Suprapubic skin (tissue), 4 donors: ENCODE measurements around the gene CLNS1A. TPM values are rescaled to one million over a fixed set of nuclear protein-coding genes. Genes with fewer than 3 reads are reported as not detected.

ENCODE experiments used
- DNase-seq, 2 donors: peaks; one replicate each; pipeline ENCODE4 v3.0.0-alpha.2; 2019; ENCODE audit warnings: low spot score in 2 of 2
- H3K27ac ChIP-seq: fragments of 200-600 bp; sonication (generic); one replicate; pipeline ENCODE4 v1.5.1; 2019
- H3K27me3 ChIP-seq: fragments of 200-600 bp; sonication (generic); one replicate; pipeline ENCODE4 v1.5.1; 2019
- H3K36me3 ChIP-seq: fragments of 200-600 bp; sonication (generic); one replicate; pipeline ENCODE4 v1.5.1; 2019
- H3K4me1 ChIP-seq: fragments of 200-600 bp; sonication (generic); one replicate; pipeline ENCODE4 v1.5.1; 2019
- H3K4me3 ChIP-seq: fragments of 200-600 bp; sonication (generic); one replicate; pipeline ENCODE4 v1.5.1; 2019; ENCODE audit warnings: mild to moderate bottlenecking
- H3K9me3 ChIP-seq: fragments of 200-600 bp; sonication (generic); one replicate; pipeline ENCODE4 v1.5.1; 2019
- CTCF ChIP-seq, 2 donors: fragments of 200-600 bp in 1 of 2; fragments of 450-650 bp in 1 of 2; sonication (generic) in 1 of 2; IDR thresholded peaks; one replicate each; pipeline ENCODE4 v1.5.1; 2016 to 2019; ENCODE audit warnings: antibody characterized with exemption in 2 of 2, mild to moderate bottlenecking in 1 of 2, moderate library complexity in 1 of 2
- EP300 ChIP-seq: sonication (generic); formaldehyde crosslinking; IDR thresholded peaks from one replicate; pipeline ENCODE4 v1.6.1; 2017; ENCODE audit warnings: antibody characterized with exemption
- POLR2A ChIP-seq, 2 donors: fragments of 450-650 bp; IDR thresholded peaks; one replicate each; pipeline ENCODE4 v1.6.1; 2017; ENCODE audit warnings: antibody characterized with exemption in 2 of 2, mild to moderate bottlenecking in 2 of 2, moderate library complexity in 2 of 2
- POLR2AphosphoS5 ChIP-seq, 3 donors: sonication (generic); formaldehyde crosslinking; IDR thresholded peaks; one replicate each; pipeline ENCODE4 v1.6.1; 2017; ENCODE audit warnings: antibody characterized with exemption in 3 of 3
- WGBS: methylation state at CpG from one replicate; pipeline ENCODE4 v1.1.5; 2018; 5-methylcytosine and 5-hydroxymethylcytosine counted together
- total RNA-seq, 4 donors: library from RNA; depleted of rRNA; stranded (reverse); fragments of >200 nt; gene quantifications; one replicate each; pipeline ENCODE4 v1.1.0, GENCODE V29; 2016

Gene CLNS1A
- total RNA-seq, 4 donors from 2014 or later: 36.6 to 88.1 (median 69.2) TPM

GRCh38 chr11:77598195-77598594 lies 39.4 kb downstream of the CLNS1A start:
- TF ChIP-seq POLR2AphosphoS5 (IDR thresholded peaks at IDR 0.05) (no peak), EP300 (no peak), POLR2A (IDR thresholded peaks at IDR 0.05) (no peak), CTCF (IDR thresholded peaks at IDR 0.05) (no peak)
- H3K4me1 ChIP-seq: no peaks in the 10 kb centered on the region

GRCh38 chr11:77596626-77597025 lies 41.0 kb downstream of the CLNS1A start:
- no peak overlapping the region for H3K27ac ChIP-seq
- TF ChIP-seq POLR2A (IDR thresholded peaks at IDR 0.05): no peak
- no peak for TF ChIP-seq EP300
- no peak for TF ChIP-seq POLR2AphosphoS5 (IDR thresholded peaks at IDR 0.05)
- H3K4me3 ChIP-seq: no peak overlapping the region
- WGBS: 87% methylated on average over 2 of the region's 2 CpGs
- H3K36me3 ChIP-seq: no peaks in the 10 kb centered on the region
- H3K27me3 ChIP-seq: no peaks in the 10 kb centered on the region
- H3K4me1 ChIP-seq: no peaks in the 10 kb centered on the region
- H3K9me3 ChIP-seq: no peaks in the 10 kb centered on the region
- no peak for DNase-seq

More at GRCh38 chr11:77598195-77598594, 39.4 kb downstream of the CLNS1A start:
- Histone ChIP-seq H3K36me3 (no peaks in the 10 kb centered on the region), H3K9me3 (no peaks in the 10 kb centered on the region), H3K4me3 (no peak overlapping the region), H3K27ac (no peak overlapping the region), H3K27me3 (no peaks in the 10 kb centered on the region)
- DNase-seq: no peak
- 66% methylated on average over 2 of the region's 2 CpGs for WGBS

- Histone ChIP-seq H3K9me3 (no peaks in the 10 kb centered on the region), H3K27me3 (no peaks in the 10 kb centered on the region), H3K4me3 (no peak overlapping the region), H3K27ac (no peak overlapping the region), H3K36me3 (no peaks in the 10 kb centered on the region), H3K4me1 (peaks cover 10% of the 10 kb centered on the region)
- TF ChIP-seq POLR2A (IDR thresholded peaks at IDR 0.05) (no peak), POLR2AphosphoS5 (IDR thresholded peaks at IDR 0.05) (no peak), CTCF (IDR thresholded peaks at IDR 0.05) (no peak), EP300 (no peak)
- DNase-seq: no peak
Observed at GRCh38 chr11:77593883-77594282, 43.7 kb downstream of the CLNS1A start.

GRCh38 chr11:77592727-77593126 lies 44.9 kb downstream of the CLNS1A start:
- 66% methylated on average over 2 of the region's 2 CpGs for WGBS
- no peaks in the 10 kb centered on the region for H3K27me3 ChIP-seq
- no peaks in the 10 kb centered on the region for H3K9me3 ChIP-seq
- H3K4me3 ChIP-seq: no peak overlapping the region
- H3K27ac ChIP-seq: no peak overlapping the region
- no peaks in the 10 kb centered on the region for H3K36me3 ChIP-seq
- H3K4me1 ChIP-seq: peaks cover 15% of the 10 kb centered on the region
- TF ChIP-seq CTCF (IDR thresholded peaks at IDR 0.05): no peak
- TF ChIP-seq EP300: no peak
- no peak for TF ChIP-seq POLR2AphosphoS5 (IDR thresholded peaks at IDR 0.05)
- no peak for TF ChIP-seq POLR2A (IDR thresholded peaks at IDR 0.05)
- DNase-seq: no peak

GRCh38 chr11:77590194-77590782 lies 47.3 kb downstream of the CLNS1A start:
- TF ChIP-seq POLR2AphosphoS5 (IDR thresholded peaks at IDR 0.05) (no peak), EP300 (no peak), CTCF (IDR thresholded peaks at IDR 0.05) (no peak), POLR2A (IDR thresholded peaks at IDR 0.05) (no peak)
- Histone ChIP-seq H3K36me3 (no peaks in the 10 kb centered on the region), H3K9me3 (no peaks in the 10 kb centered on the region), H3K27ac (peak overlapping the region; percentile 56), H3K4me3 (peak overlapping the region; percentile 58), H3K27me3 (no peaks in the 10 kb centered on the region), H3K4me1 (peaks cover 15% of the 10 kb centered on the region)
- peak in 1 of 2 donors; percentile 66 for DNase-seq
- 8% methylated on average over 29 of the region's 31 CpGs for WGBS
